Stimulated activated CD4-positive, alpha-beta T cell treated with anti-CD3 and anti-CD28 coated beads, Interleukin-1b, Interleukin-23, amount 100 ng/mL, for 1 hour (primary cell): ENCODE data around the gene PRSS3.
"Not testable (repeated sequence)": the region's sequence is repeated elsewhere in the genome, so short reads cannot be mapped to it uniquely, and the experiment has no call there.

ENCODE experiments used
- DNase-seq, 2 donors: peaks; one replicate each; pipeline ENCODE4 v3.0.0-alpha.2; 2020; ENCODE audit warnings: low read depth in 2 of 2

Gene PRSS3

DNA sequence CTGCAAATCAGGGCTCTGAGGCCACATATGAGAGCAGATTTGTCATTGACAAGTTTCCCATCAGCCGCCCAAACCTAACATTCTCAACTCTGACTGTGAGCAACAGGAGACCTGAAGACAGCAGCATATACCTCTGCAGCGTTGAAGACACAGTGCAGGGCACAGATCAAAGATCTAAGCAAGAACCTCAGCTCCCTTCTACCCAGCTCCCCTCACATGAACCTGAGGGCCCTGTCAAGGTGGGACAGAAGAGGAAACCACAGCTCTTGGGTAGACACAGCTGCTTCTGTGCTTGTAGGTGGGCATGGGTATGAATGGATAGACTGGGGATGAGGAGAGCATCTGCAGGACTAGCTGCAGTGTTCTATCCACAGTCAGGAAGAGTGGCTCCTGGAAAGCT is 8.7 kb upstream of the PRSS3 start:
- DNase-seq, result no peak

DNA sequence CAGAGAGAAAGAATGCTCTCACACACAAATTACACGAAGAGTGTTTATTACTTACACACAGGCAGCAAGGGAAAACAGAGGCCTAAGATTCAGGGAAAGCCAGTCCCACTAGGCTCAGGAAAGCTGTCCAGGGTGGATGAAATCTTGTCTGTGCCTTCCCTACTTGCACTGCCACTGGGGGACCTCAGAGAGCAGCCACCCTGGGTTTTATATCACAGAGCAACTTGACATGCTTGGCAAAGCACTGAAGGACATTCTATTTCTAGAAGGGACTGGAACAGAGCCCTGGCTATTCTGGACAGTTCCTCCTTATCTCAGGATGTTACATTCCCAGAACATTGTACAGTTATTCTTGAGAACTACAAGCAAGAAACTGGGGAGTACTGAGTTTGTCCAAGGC is 7.5 kb upstream of the PRSS3 start:
- no peak for DNase-seq

DNA sequence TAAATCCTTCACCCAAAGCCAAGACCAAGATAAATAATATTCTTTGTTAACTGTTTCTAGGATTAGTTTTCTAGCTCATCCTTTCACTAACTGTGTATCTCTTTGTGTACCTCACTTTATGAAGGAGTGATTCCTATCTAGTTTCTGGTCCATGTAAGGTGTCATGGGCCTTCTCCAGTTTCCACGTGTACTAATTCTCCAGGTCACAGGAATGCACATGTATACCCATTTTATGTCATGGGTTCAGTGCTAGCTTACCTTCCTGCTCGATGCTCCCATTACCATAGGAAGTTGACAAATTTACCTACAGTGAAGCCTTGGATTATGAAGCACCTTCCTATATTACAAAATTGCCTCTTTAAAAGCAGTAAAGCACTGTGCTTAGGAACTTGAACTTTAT is 5.9 kb upstream of the PRSS3 start:
- DNase-seq, result not testable (repeated sequence)

DNA sequence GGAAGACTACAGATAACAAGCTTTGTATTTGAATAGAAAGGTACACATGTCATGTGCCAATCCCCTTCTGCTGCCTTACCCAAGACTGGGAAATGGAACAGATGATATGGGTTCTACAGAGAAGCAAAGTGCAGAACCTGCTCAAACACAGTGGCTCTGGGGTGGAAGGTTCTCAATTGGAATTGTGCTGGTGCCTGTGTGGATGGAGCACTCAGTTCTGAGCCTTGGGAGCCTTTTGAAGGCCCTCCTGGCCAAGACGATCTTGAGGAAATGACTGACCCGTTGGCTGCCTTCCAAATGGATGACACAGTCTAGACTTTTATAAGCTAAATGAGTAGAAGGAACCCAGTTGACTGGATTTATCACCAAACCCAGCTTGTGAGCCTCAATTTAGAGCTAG is 4.2 kb upstream of the PRSS3 start:
- DNase-seq, result no peak

DNA sequence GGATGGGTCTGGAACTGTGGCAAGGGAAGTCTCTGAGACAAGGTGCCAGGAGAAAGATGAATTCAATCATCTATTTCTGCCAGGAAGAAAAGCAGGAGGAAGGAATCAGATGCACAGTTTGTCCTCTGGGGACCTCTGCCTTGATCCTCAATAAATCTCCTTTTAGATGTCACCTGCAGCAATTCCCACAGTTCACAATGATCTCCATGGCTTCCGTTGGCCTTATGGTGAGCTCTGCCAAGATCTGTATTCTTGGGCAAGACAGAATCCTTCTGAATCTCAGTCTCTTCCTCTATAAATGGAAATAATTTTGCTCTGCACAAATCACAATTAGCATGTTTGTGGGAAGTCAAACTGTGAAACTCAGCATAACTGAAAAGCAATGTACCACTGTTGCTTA is 1.9 kb upstream of the PRSS3 start:
- not testable (repeated sequence) for DNase-seq

DNA sequence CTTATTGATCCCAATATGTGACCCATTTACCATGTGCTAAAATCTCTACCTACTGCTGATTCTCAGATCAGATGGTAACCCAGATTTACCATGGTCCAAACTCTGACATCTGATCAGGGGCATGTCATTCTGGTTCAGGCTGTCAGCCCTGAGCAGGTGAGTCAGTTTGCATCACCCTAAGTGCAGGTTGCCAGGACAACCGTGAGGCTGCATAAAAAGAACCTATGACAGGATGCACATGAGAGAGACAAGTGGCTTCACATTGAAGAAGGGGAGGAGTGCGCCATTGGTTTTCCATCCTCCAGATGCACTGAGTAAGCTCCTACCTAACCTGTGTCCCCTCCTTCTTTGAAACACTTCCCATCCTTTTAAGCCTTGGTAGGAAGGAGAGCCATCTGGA is 801 bp upstream of the PRSS3 start:
- no peak for DNase-seq

DNA sequence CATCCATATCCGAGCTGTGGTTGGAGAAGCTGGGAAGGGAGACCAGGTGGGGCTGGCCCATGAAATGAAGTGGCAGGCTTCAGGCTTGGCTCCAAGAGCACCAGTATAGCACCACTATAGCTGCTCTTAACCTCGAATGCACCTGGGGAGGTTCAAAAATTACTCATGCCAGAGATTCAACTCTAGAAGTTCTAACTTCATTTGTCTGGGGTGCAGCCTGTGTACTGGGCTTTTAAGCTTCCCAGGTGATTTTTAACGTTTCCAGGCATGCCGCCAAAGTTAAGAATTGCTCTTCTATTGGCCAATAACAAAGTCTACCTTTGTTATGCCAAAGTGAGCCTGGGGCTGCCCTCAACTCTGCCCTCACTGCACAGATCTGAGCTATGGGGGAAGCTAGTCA is 458 bp downstream of the PRSS3 start:
- no peak for DNase-seq

DNA sequence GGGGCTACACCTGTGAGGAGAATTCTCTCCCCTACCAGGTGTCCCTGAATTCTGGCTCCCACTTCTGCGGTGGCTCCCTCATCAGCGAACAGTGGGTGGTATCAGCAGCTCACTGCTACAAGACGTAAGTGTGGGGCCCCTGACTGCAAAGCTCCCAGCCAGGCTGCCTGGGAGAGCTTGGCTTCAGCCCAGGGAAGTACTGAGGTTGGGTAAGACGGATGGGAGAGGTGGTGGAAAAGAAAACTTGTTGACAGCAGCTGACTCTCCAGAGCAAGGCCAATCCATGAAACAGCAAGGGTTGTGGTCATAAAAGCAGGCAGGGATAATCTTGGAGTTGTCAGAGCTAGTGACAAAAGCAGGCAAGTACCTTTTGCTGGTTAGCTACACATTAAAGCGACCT is 1.3 kb downstream of the PRSS3 start:
- not testable (repeated sequence) for DNase-seq

DNA sequence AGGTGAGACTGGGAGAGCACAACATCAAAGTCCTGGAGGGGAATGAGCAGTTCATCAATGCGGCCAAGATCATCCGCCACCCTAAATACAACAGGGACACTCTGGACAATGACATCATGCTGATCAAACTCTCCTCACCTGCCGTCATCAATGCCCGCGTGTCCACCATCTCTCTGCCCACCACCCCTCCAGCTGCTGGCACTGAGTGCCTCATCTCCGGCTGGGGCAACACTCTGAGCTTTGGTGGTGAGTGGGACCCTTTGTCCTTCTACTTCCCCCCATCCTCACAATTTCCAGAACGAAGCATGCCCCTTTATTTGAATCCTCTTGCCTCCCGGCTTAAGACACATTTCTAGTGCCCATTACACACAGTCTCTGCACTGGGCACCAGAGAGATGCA is 2.5 kb downstream of the PRSS3 start:
- DNase-seq, result no peak

DNA sequence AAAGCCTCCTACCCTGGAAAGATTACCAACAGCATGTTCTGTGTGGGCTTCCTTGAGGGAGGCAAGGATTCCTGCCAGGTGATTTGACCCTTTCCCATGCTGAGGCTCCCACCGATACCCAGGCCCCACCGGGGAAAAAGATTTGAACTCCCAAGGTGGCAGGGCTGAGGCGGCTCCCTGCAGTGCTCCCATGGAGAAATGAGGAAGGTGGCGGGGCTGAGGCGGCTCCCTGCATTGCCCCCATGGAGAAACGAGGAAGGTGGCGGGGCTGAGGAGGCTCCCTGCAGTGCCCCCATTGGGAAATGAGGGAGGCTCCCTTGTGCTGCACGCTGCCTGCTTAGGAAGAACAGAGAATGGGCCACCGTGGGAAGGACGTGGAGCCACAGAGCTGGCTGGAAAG is 3.2 kb downstream of the PRSS3 start:
- DNase-seq, result no peak

DNA sequence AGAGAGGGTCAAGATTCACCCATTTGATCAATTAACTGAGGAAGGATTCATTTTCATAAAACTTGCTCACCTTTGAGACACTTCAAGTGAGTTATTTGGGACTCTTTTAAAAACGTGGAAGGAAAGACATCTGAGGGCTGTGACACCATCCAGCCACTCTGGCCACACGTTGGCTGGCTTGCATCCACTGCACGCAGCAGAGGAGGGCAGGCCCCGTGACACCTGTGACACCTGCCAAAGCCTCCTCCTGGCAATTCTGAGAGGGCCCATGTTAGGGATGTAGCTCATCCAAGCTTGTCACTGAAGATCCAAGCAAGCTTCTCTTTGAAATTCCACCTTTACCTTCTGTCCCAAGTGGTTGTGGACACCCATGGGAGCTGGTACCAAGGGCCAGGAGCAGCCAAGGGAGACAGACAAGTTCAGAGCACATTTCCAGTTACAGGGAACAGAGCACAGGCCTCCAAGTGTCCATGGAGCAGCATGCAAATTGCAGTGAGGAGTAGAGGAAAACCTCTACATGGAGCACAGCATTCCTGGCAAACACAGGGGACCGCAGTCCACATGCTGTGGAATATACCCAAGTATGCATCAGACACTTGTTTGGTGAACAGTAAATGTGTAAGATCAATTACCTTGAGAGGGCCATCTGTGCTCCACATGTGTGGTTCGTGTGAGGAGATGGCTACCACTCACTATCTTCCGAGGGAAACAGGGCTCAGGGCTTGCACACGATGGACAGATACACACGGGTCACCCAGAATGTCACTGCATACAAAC is 4.8 kb downstream of the PRSS3 start:
- DNase-seq, result no peak

DNA sequence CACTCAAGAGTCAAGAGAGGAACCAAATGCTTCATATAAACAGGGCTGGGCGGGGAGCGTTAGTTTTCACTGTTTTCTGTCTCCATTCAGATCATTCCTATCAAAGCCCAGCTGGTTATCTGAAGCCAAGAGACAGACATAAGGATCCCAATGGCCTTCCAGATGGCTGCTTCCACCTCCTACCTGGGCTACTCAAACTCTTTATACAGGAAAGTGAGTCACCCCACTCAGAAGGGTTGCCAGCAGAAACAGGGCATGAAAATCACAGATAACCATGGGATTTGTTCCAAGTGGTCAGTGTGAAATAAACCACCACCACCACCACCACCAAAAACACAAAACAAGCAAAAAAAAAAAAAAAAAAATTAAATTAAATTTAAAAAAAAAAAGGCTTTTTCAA is 5.5 kb downstream of the PRSS3 start:
- no peak for DNase-seq

DNA sequence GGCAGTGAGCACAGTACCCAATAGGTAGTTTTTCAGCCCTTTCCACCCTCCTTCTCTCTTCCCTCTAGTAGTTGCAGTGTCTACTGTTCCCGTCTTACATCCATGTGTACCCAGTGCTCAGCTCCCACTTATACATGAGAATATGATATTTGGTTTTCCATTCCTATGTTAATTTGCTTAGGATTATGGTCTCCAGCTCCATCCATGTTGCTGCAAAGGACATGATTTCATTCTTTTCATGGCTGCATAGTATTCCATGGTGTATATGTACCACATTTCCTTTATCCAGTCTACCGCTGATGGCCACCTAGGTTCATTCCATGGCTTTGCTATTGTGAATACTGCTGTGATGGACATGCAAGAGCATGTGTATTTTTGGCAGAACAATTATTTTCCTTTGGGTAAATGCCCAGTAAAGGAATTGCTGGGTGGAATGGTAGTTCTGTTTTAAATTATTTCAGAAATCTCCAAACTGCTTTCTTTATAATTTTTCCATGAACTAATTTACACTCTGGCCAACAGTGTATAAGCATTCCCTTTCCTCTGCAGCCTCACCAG is 6.7 kb downstream of the PRSS3 start:
- not testable (repeated sequence) for DNase-seq

DNA sequence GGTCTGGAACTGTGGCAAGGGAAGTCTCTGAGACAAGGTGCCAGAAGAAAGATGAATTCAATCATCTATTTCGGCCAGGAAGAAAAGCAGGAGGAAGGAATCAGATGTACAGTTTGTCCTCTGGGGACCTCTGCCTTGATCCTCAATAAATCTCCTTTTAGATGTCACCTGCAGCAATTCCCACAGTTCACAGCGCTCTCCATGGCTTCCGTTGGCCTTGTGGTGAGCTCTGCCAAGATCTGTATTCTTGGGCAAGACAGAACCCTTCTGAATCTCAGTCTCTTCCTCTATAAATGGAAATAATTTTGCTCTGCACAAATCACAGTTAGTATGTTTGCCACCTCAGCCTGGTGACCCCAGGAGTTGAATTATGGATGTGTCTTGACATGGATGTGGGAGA is 8.8 kb downstream of the PRSS3 start:
- not testable (repeated sequence) for DNase-seq

DNA sequence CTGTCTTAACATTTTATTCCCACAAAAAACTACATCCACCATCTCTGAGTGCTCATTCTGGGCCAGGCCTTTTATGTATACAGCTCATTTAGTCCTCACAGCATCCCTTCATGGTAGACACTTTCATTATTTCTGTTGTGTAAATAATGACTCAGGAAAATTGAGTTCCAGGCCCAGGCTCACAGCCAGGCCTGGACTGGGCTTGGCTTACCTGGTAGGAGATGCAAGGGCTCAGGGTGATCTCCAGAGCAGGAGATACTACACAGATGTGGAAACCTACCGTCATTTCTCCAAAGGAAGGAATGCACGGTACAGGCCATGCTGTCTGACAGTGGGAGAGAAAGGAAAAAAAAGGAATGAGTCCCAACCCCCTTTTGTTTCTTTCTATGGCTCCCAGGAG is 11.8 kb downstream of the PRSS3 start:
- not testable (repeated sequence) for DNase-seq

DNA sequence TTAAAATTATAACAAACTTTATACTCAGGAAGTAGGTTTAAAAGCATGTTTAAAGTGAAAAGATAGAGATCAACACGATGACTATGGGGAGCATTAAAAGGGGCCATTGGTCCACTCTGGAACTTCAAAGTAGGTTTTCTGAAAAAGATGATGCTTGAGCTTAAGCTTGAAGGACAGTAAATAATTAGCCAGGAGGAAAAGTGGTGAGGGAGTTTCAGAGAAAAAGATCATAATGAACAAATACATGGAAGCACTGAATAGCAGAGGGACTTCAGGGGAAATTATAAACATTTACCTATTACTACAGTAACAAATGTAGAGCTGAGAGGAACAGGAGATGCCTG is 13.6 kb downstream of the PRSS3 start:
- not testable (repeated sequence) for DNase-seq

DNA sequence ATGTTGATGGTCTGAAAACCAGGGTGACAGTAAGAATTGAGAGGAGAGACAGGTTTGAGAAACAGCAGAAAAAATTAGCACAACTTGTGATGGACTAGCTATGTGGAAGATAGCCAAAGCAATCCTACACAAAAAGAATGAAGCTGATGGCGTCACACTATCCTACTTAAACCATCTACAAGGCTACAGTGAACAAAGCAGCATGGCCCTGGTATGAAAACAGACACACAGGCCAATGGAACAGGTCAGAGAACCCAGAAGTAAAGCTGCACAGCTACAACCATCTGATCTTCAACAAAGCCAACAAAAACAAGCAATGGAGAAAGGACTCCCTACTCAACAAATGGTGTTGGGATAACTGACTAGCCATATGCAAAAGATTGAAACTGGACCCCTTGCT is 14.1 kb downstream of the PRSS3 start:
- DNase-seq, result no peak

DNA sequence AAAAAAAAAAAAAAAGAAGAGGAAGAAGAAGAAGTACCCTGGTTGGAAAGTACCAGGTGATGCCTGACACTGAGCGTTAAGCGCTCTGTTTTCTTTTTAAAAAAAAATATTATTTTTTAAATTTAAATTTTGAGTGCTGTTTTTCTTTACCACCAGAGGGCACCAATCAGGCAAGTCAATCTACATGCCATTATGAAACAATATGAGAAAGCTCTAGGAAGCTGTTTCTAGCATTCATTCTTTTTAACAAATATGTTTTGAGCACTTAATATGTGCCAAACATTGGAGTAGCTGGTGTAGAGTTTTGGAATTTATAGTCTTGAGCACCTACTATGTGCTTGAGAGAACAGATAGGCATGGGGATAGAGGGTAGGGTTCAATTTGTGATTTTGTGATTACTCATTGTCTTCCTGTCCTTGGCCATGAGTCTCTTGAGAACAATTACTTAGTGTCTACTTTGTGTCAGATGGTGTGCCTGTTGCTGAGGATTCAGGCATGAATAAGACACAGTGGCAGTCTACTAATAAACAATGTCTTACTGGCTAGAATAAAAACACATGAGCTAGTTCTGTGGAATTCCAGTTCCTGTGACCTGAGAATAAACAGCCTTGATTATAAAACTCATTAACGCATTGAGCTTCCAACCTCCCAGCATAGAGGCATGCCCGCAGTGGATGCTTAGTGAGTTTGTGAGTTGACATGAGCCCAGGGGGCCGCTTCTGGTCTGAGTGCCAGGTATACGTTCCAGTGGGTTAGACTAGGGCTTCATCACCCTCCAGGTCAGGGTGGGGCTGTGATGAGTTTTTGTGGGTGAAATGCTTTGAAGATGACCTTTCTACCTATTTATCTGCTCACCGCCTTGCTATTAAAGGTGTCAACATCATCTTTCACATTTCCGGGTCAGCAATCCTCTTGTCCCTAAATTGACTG is 18.6 kb downstream of the PRSS3 start:
- DNase-seq, result no peak

DNA sequence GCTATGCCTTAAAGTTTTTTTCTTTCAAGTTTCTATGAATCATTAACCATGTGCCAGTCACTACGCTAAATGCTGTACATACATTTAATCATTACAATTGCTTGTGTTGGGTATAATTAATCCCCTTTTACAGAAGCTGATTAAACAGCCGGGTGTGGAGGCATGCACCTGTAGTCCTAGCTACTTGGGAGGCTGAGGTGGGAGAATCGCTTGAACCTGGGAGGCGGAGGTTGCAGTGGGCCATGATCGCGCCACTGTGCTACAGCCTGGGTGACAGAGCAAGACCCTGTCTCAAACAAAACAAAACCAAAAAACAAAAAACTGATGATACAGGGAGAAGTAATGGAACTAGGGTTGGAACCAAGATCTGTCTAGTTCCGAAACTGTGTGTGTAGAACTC is 20.4 kb downstream of the PRSS3 start:
- no peak for DNase-seq

DNA sequence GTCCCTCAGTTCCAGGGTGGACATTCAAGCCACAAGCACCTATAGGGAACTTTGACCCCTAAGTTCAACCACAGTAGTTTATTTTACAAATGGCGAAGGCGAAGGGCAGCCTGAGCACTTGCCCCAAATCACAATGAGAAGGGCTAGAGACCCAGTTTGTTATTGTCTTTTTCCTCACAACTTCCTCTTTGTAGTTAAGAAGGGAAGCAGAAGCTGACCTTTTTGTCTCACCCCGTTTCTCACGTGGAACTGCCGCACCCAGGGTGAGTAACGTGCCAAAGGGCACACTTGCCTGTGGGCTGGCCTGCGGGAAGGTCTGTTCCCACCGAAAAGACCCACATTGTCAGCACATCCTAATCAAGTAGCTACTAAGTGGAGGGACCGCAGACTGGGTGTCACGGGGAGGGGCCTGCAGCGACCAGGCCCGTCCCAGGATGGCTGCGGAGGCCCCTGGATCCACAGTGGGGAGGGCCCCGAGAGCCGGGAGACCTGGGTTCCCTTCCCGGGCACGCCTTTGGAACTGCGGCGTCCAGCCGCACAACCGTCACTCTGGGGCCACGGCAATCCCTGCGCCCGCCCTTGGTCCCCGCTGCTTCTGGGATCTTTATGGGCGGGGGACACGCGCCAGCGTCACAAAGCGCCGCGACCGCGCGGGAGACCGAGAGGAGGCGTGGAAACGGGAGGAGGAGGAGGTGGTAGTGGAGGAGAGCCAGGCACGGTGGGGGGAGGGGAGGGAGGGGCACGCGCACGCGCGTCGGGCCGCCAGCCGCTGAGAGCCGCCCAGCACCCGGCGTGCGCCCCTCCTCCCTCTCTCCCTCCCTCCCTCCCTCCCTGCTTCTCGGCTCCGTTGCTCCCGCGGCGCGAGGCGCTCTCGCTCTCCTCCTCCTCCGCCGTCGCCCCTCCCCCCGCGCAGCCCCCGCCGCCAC is 21.2 kb downstream of the PRSS3 start, which contains the start of gene UBE2R2:
Gene UBE2R2 (plus strand): TSS at position 834 of the 926 bp plus-strand sequence. CDS start 598 bp downstream, outside the sequence.
- peak; percentile 84 to 92 for DNase-seq

DNA sequence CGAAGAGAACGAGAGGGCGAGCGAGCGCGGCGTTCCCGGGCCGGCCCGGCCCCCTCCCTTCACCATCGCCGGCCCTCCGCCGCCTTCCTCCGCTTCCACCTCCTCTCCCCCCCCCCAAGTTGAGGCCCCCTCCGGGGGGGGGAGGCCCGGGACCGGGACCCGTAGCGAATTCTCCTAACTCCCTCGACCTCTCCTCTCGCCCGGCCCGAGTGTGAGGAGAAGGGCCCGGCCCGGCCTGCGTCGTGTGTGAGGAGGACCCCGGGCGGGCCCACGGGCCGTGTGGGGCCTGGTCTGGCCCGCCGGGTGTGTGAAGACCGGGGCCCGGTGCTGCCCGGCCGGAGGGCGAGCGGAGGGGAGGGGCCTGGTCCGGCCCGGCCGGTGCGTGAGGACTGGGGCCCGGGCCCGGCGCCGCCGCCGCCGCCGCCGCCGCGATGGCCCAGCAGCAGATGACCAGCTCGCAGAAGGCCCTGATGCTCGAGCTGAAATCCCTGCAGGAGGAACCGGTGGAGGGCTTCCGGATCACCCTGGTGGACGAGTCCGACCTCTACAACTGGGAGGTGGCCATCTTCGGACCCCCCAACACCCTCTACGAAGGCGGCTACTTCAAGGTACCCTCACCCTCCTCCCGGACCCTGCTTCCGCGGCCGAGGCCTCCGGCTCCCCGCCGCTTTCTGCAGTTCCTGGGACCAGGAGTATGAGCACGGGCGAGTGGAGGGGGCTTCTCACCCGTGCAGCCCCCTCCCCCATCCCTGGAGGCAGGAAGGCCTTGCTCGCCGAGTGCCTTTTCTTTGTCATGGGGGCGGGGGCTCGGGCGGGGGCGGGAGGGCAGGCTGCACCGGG is 22.2 kb downstream of the PRSS3 start:
- peak in 1 of 2 donors; percentile 27 for DNase-seq
